Esophagus squamous epithelium (tissue), 4 donors: ENCODE data around the gene ZCCHC3.

ENCODE experiments used
- CTCF ChIP-seq, 6 experiments: fragments of 450-650 bp in 4 of 6; fragments of 200-600 bp in 2 of 6; sonication (generic) in 2 of 6; IDR thresholded peaks; one replicate each; pipeline ENCODE4 v1.5.1; 2016 to 2019; ENCODE audit warnings: antibody characterized with exemption in 6 of 6, mild to moderate bottlenecking in 4 of 6, moderate library complexity in 4 of 6
- POLR2A ChIP-seq, 4 donors: fragments of 450-650 bp; IDR thresholded peaks; one replicate each; pipeline ENCODE4 v1.6.1; 2017; ENCODE audit warnings: antibody characterized with exemption in 4 of 4, mild to moderate bottlenecking in 4 of 4, moderate library complexity in 3 of 4

GRCh38 chr20:348972-349841 lies 51.8 kb downstream of the ZCCHC3 start:
- no peak for TF ChIP-seq POLR2A (IDR thresholded peaks at IDR 0.05)
- TF ChIP-seq CTCF (IDR thresholded peaks at IDR 0.05): no peak
